GM18519 (cell line): ENCODE data around the gene PNISR.
"Not testable (repeated sequence)": the region's sequence is repeated elsewhere in the genome, so short reads cannot be mapped to it uniquely, and the experiment has no call there.

ENCODE experiments used
- ATAC-seq: cut with Tn5 transposase; IDR thresholded peaks from one replicate; pipeline ENCODE4 v1.9.1; 2021; ENCODE audit warnings: mild to moderate bottlenecking, moderate library complexity; ENCODE audit not compliant: unreplicated experiment, low FRiP score

The PNISR gene, protein sequence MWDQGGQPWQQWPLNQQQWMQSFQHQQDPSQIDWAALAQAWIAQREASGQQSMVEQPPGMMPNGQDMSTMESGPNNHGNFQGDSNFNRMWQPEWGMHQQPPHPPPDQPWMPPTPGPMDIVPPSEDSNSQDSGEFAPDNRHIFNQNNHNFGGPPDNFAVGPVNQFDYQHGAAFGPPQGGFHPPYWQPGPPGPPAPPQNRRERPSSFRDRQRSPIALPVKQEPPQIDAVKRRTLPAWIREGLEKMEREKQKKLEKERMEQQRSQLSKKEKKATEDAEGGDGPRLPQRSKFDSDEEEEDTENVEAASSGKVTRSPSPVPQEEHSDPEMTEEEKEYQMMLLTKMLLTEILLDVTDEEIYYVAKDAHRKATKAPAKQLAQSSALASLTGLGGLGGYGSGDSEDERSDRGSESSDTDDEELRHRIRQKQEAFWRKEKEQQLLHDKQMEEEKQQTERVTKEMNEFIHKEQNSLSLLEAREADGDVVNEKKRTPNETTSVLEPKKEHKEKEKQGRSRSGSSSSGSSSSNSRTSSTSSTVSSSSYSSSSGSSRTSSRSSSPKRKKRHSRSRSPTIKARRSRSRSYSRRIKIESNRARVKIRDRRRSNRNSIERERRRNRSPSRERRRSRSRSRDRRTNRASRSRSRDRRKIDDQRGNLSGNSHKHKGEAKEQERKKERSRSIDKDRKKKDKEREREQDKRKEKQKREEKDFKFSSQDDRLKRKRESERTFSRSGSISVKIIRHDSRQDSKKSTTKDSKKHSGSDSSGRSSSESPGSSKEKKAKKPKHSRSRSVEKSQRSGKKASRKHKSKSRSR

DNA sequence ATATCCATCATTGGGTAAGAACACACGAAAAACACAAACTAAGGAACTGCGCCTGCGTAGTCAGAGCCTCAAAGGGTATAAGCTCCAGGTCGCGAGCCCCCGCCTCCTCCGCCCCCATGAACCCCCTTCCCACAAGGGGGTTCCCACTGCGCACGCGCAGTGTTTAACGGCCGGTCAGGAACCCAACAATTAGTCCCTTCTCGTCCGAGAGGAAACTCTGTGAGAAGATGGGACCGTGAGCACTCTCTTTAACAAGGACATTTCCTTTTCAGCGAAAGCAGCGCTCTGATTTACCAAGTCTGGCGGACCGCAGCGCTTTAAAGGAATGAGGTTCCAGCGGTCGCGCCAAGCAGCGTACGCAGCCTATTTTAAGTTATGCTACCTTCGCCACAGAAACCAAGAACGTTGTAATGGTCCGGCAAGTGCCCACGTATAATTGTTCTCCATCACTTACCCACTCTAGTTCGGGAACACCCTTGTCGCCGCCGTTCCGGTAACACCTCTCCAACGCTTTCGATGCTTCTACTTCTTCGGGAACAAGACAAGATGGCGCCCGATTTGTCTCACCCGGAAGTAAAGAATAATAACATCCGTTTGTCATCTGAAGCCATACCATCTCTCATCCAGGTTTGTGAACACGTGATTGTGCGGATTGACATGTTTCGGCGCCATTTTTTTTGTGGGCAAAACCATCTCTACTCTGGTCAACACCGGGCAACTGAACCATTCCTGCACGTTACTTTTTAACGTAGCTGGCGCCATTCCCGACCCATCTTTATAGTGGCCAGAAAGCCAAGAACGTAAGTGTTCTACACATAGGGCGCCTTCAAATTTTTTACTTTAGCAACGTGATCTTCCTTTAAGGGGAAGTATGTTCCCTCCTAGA is at the start of gene PNISR:
Gene PNISR, minus strand, starts transcription at position 548 of the 886 bp plus-strand sequence. CDS start 10,649 bp downstream, outside the sequence.
- peak; percentile 87 for ATAC-seq

DNA sequence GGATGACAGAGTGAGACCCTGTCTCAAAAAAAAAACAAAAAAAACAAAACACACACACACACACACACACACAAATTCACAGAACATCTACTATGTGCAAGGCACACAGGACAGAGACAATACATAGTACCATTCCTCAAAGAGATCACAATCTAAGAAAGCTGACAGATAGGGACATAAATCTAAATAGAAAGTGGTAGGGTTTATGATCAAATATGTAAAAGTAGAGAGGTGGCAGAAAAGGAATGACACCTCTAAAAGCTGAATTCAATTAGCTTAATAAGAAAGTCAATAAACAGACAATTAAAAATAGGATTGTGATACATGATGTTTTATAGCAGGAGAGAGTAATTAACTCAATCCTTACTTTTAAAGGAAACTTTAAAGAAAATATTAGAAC is 48.6 kb upstream of the PNISR start:
- ATAC-seq = no peak

DNA sequence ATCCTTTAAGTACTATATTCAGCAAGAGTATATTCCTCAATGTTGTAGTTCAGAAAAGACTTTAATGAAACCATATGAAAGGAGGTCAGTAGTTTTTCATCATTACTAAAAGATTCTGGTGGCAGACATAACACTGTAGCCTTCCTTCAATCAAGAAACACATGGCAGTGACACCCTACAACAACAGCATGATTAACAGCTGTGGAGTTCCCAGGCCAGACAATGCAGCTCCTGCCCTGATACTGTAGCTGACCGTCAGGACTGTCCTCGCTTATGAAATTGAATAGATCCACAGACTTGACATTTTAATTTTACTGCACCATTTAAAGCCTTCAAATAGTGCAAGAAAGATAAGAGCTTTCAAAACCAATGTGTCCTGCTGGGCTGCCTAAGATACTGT is 46.5 kb upstream of the PNISR start:
- ATAC-seq = no peak

DNA sequence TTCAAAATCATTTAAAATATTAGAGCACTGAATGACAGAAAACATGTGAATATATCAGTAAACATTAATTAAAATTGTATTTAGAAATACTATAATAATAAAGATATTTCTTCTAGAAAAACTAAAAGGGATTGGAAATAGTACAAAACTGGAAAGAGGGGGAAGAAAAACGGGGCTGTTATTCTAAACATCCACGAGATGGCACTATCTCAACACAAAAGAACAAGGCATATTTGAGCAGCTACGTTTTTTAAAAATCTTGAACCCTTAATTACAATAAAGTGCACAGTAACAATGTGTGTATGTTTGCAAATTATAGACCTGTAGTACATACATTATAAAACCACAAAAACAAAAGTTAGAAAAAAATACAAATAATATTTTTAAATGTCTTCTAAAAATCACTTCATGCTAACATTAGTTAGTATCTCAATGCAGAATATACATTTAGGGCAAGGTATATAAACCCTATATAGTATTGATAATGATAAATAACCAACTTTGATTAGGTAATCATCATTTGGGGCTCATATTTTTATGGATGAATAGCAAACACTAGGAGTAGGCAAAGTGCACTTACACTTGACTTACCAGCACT is 42.5 kb upstream of the PNISR start:
- ATAC-seq = no peak

DNA sequence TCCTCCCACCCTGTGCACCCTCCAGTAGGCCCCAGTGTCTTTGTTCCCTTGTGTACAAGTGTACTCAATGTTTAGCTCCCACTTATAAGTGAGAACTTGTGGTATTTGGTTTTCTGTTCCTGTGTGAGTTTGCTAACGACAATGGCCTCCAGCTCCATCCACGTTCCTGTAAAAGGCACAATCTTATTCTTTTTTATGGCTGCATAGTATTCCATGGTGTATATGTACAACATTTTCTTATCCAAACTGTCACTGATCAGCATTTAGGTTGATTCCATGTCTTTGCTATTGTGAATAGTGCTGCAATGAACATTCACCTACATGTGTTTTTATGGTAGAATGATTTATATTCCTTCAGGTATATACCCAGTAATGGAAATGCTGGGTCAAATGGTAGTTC is 34.0 kb upstream of the PNISR start:
- not testable (repeated sequence) for ATAC-seq

DNA sequence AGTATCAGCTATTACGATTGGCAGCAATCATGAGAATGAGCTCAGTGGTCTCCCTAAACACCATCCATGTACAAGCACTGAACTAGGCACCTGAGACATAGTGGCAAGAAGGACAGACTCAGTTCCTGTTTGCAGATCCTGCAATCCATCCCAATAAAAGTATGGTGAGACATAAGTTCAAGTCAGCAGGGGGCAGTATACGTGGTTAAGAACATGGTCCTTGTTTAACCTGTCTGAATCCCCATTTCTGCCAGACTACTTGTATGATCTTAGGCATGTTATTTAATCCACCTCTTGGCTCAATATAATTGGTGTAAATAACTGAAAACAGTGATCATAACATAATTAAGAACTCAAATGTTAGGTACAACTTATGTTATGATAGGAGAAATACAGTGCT is 33.2 kb upstream of the PNISR start:
- no peak for ATAC-seq

DNA sequence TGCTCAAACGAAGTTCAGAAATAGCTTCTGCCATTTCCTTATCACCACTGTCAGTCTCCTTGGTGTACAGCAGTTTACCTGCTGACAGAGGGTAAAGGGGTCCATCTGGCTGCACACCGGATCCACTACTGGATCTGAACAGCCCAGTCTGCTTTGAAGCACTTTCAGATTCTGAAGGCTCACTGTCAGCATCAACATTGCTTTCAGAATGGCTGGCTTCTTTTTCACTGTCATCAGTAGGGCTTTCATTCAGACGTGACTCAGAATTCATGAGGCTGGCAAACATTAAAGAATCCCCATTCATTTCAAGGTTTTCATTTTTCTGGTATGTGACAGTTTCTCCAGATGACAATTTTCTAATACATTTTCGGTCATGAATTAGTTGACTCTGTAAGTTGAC is 21.0 kb upstream of the PNISR start:
- ATAC-seq = no peak

DNA sequence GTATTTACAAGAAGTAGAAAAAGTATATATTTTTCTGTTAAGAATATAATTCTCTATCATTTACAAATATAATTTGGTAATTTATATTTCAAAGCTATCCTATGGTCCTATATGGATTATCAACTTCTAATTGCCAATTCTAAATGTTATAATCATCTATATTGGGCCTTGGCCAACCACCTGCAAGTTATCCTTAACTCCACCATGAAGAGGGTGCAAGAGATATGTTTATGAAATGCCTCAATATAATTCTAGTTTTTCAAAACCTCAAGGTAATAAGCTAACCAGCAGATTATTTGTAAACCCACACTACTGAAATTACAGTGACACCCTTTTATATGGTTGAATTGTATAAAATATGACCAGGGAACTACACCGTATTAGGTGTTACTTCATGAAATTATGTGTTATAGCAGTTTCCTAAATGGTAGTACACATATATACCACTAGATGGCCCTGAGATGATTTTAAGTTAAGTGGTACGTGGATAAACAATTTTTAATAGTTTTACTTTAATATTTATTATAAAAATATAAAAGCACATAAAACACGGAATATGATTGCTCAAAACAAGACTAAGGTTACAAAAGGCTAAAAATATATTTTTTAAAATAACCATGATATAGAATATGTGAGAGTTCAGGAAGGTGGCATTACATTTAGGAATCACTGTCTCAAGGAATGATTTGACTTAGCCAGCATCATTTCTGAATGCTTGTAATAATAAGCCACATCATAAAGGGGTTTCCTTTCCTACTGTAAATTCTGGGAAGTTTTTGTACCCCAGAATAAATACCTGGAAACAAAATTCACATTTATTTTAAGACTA is 9.8 kb upstream of the PNISR start:
- ATAC-seq = peak; percentile 75

DNA sequence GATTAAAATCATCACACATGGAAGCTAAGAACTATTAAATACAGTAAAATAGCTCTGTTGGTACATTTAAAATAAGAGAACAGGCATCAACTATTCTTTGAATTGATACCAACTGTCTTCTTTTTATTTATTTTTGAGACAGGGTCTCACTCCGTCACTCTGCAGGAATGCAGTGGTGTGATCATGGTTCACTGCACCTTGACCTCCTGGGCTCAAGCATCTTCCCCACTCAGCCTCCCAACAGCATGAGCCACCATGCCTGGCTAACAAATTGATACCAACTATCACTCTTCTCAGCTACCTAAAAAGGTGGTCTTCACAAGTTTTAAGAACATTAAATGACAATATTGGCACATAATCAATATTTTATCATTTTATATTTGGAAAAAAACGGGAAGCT is 7.8 kb upstream of the PNISR start:
- no peak for ATAC-seq

DNA sequence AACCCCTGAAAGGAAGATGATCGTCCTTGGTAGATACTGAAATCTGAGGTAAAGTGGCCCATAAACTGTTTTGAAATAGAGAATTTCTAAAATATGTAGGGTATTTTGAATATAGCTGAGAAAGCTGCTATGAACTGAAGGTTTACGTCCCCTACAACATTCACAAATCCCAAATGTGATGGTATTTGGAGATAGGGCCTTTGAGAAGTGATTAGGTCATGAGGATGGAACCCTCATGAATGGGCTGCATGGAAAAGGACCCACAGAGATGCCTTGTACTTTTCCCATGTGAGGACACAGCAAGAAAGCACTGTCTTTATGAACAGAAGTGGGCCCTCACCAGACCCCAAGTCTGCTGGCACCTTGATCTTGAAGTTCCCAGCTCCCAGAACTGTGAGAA is 6.8 kb upstream of the PNISR start:
- no peak for ATAC-seq

DNA sequence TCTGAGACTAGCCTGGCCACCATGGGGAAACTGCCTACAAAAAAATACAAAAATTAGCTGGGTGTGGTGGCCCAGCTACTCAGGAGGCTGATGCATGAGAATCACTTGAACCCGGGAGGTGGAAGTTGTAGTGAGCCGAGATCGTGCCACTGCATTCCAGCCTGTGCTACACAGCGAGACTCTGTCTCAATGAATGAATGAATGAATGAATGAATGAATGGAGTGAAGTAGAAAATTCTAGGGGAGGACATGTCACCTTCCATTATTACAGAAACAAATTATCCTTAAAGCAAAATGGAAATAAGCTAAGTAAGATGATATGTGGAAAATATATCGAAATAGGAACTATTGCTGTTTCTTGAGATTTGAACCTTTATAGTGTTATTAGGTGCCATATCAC is 2.9 kb upstream of the PNISR start:
- ATAC-seq = no peak

DNA sequence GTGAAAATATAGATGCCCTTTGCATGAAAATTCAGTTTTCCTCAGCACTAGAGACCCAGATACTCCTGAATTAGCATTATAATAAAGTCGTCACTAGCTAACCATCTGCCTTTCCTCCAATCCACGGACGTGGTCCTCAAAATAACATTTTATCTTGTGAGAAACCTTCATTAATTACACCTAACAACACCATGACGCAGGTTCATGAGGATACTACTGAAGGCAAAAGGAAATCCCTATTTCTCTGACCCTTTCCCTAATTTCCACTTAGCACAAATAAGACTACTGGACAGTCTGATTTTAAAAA is 1.3 kb upstream of the PNISR start:
- ATAC-seq = no peak

DNA sequence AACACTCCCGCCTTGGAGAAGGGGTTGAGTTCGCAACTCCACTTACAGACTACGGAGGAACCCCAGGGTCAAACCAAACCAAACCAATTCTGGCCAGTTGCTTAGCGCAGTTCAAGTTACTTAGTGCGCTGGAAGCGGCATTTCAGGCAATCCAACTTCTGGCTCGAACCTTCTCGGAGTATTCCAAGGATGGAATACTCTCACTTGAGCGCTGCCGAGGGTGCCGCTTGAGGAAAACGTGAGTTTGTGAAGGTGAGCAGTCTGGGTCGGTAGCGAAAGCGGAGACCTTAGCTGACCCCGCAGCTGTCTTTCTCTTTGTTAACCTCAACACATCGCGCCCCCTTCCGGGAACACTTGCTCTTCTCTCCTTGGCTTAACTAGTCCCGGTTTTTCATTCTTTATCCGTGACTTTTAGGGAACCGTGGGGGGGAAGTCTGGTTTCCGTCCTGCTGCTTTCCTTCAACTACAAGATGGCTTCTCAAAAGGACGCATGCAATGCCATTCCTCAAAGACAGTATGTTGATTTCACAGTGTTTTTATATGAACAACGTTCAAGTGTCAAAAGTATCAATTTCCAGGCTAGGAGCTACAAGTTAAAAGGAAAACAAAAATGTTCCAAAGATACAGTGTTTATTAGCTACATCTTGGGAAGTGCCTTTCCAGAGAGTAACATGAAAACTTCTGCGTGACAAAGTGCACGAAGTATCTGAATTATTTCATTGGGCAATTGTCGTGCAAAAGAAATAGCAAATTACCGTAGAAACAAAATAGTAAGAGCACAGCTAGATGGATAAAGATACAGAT is 741 bp upstream of the PNISR start:
- peak; percentile 34 for ATAC-seq

DNA sequence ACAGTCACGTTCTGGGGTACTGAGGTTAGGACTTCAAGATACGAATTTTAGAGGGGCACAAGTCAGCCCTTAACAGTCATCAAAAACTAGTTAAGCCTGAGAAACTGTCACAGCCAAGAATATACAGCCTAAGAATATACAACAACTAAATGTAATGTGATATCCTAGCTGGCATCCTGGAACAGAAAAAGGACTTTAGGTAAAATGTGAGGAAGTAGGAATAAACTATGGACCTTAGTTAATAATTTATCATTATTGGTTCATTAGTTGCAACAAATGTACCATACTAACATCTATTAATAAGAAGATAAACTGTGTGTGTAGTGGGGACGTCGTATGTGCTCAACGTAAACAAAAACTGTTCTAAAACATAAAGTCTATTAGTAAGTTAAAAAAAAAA is 1.1 kb downstream of the PNISR start:
- ATAC-seq = no peak

DNA sequence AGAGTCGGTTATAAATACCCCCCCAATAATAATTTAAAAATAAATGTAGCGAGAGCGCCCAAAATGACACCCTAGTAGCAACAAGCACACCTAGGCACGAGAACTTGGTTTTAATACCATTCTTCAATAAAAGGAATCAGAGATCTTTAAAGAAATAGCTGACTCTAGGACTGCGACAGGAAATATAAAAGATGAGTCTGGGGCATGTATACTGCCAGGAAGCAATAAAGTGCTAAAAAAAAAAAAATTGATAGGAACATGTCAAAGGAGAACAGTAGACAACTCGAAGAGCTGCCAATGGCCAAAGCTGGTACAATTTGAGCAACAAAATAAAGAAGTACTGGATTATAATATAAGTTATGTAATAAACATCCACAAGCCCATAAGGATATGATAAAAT is 2.2 kb downstream of the PNISR start:
- no peak for ATAC-seq

DNA sequence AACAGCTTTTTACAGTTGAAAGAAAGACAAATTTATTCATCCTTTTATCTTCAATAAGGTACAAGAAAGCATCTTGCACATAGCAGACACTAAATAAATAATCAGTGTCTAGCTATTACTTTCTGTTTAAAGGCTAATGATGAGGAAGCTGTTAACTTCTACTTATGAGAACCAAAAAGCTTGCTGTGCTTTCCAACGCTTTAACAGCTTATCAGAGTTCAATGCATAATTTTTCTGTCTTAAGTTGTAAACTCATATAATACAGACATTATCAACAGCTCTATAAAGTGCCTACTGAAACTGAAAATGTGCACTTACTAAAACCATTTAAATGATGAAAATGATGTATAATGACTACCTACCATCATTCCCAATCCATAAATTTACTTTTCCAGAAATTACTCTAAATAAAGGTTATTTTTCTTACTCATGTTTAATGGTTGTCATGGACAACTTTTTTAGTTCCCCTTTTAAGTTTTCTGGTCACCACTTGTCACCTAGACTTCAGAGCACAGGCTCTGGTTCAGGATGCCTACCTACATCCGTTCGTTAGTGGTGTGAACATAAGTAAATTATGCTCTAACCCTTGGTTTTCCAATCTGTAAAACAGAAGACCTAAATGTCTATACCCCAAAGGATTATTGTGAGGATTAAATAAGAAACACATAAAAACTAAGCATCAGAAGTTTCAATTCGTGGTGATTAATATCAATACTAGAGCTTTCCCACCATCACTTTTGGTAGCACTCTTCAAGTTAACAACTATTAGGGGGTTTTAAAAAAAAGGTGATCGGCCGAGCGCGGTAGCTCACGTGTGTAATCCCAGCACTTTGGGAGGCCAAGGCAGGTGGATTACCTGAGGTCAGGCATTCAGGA is 8.0 kb downstream of the PNISR start:
- ATAC-seq = peak; percentile 87

DNA sequence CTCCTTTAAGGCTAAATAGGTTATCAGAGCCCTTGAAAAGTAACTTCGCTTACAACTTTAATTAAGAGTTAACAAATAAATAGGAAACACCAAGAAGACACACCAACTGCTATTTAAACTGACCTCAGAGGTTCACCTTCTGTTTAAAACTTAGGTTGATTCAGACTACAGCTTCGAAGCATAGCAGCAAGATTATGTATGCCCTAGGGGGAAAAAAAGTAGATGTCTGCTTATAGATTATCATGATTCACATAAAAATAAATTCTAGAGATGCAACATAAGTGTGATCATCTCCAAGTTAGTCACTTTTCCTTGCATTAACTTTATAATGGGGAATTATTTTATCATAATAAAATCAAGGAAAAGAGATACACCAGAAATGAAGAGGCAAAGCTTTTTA is 8.9 kb downstream of the PNISR start:
- ATAC-seq = no peak

DNA sequence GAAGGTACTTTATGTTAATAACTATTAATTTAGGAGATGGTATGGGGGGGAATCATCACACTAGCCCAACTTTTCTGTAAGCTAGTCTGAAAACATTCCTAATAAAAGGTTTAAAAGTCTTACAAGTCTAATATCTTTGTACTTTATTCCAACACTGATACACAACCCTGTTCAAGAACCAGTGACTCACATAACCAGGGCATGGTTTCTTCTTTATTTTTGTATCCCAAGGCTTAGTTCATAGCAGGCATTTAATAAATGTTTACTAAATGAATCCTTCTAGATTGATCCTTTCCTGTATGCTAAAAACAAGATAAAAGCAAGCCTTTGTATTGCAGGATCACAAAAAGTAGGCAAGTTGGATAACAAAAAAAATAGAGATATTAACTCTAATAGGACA is 9.7 kb downstream of the PNISR start:
- no peak for ATAC-seq
